ENCODE measurements around the gene LRRC37A2. TPM values are rescaled to one million over a fixed set of nuclear protein-coding genes. Genes with fewer than 3 reads are reported as not detected.
"Not testable (repeated sequence)": the region's sequence is repeated elsewhere in the genome, so short reads cannot be mapped to it uniquely, and the experiment has no call there.

LRRC37A2 gene
- polyA plus RNA-seq (ENCODE audit: insufficient read length), result 26.2 TPM

DNA sequence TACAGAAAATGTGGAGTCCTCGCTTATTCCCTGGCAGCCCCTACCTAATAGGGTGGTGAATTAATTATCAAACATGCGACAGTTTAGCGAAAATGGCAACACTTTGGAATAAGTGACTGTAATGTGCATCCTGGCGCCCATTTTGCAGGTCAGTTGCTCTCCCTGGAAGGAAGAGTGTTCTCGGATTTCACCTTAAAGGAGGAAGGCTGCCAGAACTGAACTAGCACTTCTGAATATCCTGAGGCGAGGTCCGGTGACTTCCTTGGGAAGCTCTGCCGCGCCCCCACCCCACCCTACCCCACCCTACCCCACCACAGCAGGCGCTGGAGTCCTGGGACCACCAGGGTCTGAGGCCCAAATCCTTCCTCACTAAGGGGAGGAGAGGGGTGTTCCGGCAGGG lies at the start of gene LRRC37A2:
Gene LRRC37A2, plus strand, starts transcription at position 301 of the 400 bp plus-strand sequence. CDS start 245 bp downstream, outside the sequence.
- not testable (repeated sequence) for DNase-seq

DNA sequence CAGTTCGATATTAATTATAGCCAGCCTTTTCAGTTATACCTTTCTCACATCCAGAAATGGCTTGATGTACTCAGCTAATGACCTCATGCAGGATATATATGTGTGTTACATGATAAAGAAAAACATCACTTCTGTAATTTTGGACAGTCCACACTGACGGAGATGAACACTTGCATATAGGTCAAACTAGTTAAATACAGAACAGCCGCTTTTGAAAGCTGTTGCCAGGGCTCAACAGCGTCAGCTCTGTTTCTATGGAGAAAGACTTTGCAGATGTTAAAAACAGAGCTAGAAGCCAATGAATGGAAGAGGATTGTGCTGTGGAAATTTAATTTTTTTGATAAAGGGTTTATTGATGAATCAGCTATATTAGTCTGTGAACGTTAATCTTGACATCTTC lies 44.6 kb upstream of the LRRC37A2 start:
- not testable (repeated sequence) for DNase-seq

DNA sequence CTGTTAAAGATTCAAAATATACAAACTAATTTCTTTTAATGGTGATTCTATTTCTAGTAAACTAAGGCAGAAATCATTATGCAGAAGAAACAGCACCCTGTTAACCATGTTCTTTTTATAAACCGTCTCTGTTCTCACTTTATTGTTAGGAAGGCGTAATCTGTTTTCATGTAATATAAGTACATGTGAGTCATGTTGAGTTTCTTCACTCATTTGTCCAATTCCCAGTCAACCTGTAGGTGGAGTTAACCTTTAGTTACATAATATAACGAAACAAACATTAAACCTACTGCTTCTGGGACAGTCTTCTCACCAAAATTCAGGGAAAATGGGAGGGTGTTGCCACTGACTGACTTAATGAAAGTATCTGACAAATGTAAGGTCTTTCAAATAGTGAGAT lies 37.8 kb upstream of the LRRC37A2 start:
- DNase-seq, result not testable (repeated sequence)

DNA sequence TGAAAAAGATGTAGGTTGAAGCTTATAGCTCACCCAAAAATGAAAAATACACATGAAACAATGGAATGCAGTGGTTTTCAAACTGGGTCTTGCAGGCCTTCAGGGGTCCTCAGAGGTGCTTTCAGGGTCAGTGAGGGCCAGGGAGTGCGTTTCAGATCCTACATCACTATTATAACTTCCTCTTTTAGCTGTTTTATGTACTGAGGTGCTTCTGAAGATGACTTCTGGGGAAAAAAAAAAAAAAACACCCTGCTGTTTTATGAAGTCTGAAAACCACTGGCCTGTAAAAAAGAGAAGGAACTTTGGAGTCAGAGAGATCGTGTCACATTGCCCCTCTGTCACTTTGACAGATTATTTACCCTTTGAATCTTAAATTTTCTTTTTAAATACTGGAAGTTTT lies 36.7 kb upstream of the LRRC37A2 start:
- not testable (repeated sequence) for DNase-seq

DNA sequence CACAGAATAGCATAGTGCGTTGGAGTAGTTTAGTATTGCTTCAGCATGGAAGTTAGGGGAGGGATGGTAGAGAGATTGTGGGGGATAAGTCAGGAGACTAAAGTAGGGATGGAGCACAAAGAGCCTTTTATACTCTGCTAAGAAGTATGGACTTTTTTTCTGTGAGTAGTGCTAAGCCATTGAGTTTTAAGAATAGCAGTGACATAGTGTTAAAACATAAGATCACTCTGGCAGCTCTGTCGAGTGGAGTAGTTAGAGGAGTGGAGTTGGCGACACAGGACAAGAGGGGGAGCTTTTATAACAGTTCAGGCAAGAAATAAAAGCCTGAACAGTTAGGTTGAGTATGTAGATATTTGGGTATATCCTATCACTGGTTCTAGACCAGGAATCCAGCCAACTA lies 33.4 kb upstream of the LRRC37A2 start:
- not testable (repeated sequence) for DNase-seq

DNA sequence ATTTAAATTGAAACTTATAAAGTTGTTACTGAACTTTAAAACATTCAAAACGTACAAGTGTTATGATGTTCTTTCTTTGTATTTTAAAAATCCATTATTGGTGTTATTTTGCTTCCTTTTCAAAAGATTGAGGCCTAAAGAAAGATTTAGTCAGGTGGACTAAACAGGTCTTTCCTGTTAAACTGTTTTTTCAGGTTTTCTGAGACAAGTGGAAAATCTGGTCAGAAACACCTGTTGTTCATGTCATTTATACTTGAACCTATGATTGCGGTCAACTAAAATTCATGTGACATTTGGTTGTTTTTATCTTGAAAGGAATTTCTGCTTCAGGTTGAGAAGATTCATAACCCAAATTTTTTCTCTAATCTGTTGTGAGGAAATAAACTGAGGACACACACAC lies 31.0 kb upstream of the LRRC37A2 start:
- DNase-seq, result not testable (repeated sequence)

DNA sequence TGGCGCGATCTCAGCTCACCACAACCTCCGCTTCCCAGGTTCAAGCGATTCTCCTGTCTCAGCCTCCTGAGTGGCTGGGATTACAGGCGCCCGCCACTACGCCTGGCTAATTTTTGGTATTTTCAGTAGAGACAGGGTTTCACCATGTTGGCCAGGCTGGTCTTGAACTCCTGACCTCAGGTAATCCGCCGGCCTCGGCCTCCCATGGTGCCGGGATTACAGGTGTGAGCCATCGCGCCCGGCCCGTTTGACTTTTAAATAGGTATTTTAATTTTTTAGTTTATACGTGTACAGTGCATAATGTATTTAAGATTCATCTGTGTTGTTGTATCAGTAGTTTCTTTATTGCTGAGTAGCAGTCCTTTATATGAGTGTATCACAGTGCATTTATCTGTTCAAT lies 20.2 kb upstream of the LRRC37A2 start:
- not testable (repeated sequence) for DNase-seq

DNA sequence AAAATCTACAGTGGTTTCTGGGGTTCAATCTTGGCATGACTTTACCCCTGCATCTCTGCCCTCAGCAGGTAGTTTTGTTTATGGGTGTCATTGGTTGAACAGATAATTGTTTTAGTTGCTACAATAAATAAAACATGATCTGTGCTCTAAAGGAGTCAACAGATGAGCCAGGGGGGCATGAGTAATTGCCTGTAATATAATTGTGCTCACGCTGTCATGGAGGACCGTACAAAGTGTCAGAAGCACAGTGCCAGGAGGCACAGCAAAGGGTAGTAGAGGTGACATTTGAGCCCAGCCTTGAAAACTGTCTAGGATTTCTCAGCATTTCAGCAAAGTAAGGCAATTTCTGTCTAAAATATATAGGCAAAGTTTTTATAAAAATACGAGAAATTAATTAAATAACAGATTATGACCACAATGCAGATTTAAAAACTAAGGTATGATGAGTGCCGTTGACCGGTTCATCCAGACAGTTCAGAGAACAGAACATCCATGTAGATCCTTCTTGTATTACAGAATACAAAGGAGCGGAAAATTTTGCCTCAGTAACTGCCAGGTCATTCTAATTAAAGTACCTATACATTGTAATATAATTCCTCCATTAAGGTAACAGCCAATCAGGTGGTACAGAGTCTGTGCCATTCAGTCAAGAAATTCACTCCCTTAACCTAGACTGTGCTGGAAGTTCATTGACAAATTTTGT lies 12.7 kb upstream of the LRRC37A2 start:
- DNase-seq, result not testable (repeated sequence)

DNA sequence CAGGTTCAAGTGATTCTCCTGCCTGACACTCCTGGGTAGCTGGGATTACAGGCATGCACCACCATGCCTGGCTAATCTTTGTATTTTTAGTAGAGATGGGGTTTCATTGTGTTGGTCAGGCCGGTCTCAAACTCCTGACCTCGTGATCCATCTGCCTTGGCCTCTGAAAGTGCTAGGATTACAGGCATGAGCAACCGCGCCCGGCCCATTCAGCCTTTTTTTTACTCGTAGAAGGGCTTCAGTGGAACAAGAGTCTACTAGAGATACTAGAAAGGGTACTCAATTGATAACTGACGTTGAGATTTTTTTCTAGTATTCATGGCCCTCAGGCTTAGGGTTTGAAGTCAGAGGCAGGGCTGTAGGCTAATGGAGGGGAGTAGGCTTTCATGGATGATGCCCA lies 6.4 kb upstream of the LRRC37A2 start:
- not testable (repeated sequence) for DNase-seq

DNA sequence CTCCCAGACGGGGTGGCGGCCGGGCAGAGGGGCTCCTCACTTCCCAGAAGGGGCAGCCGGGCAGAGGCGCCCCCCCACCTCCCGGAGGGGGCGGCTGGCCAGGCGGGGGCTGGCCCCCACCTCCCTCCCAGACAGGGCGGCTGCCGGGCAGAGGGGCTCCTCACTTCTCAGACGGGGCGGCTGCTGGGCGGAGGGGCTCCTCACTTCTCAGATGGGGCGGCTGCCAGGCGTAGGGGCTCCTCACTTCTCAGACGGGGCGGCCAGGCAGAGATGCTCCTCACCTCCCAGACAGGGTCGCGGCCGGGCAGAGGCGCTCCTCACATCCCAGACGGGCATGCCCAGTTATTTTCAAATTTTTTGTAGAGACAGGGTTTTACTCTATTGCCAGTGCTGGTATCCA lies 22.4 kb downstream of the LRRC37A2 start:
- DNase-seq, result not testable (repeated sequence)

DNA sequence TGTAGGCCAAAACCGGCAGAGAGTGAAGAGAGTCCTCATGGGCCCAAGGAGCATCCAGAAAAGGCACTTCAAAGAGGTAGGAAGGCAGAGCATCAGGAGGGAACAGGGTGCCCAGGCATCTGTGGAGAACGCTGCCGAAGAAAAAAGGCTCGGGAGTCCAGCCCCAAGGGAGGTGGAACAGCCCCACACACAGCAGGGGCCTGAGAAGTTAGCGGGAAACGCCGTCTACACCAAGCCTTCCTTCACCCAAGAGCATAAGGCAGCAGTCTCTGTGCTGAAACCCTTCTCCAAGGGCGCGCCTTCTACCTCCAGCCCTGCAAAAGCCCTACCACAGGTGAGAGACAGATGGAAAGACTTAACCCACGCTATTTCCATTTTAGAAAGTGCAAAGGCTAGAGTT lies 36.3 kb downstream of the LRRC37A2 start:
- not testable (repeated sequence) for DNase-seq

DNA sequence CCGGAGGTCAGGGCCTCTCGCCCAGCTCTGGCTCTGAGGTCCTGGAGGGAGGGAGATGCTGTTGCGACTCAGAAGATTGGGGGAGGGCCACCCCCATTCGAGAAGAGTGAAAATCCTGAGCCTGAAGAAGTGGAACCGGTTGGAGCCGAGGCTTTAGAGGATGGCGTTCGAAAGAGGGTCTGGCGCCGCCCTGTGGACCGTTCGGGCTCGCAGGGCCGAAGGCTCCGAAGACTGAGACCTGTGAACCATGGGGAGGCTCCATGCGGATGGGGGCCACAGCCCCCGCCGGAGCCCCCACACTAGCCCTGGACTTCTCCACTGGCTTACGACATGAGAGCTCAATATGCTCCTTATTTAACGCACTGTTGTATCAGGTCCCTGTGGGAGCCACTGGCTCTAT lies 46.9 kb downstream of the LRRC37A2 start:
- DNase-seq, result not testable (repeated sequence)

DNA sequence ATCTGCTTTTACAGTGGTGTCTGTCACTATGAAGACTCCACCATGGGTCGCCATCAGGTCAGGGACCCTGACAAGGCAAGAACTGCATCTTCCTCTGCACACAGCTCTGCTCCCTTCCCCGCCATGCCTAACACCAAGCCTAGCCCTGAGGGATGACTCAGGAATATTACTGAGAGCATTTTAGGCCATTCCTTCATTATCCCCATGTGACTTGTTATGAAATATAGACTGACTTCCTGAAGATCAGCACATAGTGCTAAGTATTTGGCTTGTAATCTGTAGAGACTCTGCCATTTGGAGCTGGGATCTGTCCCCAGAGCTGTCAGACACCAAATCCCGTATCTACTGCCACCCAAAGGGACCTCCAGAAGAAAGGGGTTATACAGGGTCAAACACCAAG lies 47.8 kb downstream of the LRRC37A2 start:
- DNase-seq, result not testable (repeated sequence)

DNA sequence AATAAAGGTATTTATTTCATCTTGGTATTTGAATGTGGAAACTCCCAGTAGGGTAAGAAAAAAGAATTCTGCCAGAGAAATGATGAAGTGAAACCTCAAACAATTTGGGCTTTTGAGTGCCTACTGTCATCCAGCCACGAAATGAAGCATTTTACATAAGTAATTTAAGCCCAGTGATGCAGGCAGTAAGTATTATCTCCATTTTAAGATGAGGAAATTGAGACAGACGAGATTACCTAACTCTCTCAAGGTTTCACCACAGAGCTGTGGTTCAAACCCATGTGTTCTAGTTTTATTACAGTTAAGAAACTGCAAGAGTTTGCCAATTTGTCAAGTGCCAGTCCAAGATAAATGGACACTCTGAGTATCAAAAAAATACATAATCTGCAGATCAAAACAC lies 54.0 kb downstream of the LRRC37A2 start:
- DNase-seq, result not testable (repeated sequence)

DNA sequence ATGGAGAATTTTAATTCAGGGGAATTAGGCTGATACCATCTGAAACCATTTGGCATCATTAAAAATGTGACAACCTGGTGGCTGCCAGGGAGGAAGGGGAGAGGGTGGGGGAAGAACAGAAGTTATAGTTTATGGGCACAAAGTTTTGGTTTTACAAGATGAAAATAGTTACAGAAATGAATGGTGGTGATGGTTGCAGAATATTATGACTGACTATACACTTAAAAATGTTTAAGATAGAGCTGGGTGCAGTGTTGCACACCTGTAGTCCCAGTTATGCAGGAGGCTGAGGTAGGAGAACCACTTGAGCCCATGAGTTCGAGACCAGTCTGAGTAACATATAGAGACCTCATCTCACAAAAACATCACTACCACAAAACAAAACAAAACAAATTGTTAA lies 54.7 kb downstream of the LRRC37A2 start:
- not testable (repeated sequence) for DNase-seq

DNA sequence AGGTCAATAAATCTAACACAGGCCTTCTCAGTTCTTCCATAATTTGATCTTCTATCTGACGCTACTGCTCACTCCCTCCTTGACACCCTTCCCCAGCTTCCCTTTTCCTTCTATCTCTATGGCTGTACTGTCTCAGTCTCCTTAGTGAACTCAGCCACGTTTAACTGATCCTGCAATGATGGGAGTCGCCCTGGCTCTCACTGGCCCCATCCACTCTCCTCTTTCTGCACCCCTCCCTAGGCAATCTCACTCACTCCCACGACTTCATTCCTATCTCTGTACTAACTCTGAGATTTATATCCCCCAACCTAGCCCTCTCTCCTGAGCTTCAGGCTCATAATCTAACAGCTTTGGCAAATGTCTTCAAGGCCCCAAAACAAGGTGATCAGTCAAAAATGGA lies 59.5 kb downstream of the LRRC37A2 start:
- DNase-seq, result not testable (repeated sequence)

DNA sequence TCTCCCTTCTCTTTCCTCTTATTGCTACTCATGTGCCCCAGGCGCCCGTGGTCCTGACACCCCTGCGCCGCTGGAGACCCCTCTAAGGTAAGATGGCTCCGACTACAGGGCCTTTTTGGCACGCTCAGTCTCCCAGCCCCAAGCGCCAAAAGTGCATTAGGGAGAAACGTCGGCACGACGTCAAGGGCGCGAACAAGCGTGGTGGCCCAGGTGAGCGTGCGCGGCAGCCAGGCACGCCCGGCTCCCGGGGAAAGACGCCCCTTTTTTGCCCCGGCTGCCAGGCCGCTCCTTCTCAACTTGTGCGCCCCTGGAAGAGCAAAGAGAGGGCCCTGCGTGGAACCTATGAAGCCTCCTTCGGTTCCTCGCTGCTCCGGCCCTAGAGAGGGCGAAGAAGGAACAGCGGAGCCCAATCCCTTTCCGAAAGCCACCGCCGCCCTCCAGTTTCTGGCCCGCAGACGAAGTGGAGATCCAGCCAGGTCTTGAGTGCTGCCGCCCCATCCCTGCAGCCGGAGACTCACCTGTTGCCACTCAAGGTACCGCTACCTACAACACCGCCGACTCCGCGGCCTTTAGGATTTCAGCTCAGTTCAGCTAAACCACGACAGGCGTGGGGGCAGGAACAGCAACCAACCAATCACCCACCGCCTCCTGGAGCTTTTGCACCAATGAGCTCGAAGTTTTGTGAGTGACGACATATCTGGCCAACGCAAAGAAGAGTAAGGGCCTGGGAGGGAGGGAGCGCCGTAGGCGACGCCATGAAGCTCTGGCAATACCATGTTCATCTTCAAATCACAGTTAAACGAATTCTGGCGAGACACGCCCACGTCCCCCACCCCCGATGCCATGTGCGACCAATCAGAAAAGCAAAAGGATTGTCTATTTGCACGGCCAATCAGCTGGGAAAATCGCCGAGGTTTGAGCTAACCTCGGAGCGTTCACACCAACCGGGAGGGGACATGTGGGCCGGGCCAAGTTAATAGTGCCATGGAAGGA lies 67.1 kb downstream of the LRRC37A2 start, which contains the start of gene ARL17A:
Gene ARL17A, minus strand, starts transcription at position 609 of the 993 bp plus-strand sequence. CDS start 3,369 bp downstream, outside the sequence.
- not testable (repeated sequence) for DNase-seq

DNA sequence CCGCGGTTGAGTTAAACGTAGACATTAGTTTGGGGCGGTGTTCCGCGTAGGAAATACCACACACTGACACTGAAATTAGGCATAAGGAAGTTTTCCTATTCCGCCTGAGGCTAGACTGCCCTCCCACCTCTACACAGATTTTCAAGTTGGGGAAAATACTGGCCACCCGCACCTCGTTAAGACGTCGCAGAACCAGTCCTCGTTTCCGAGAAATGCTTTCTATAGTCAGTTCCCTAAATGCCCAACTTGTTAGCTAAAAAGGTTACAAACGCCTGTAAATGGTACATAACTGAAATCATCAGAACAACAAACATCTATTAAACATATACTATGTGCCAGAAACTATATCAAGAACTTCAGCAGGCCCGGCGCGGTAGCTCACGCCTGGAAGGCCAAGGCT lies 67.8 kb downstream of the LRRC37A2 start:
- not testable (repeated sequence) for DNase-seq

DNA sequence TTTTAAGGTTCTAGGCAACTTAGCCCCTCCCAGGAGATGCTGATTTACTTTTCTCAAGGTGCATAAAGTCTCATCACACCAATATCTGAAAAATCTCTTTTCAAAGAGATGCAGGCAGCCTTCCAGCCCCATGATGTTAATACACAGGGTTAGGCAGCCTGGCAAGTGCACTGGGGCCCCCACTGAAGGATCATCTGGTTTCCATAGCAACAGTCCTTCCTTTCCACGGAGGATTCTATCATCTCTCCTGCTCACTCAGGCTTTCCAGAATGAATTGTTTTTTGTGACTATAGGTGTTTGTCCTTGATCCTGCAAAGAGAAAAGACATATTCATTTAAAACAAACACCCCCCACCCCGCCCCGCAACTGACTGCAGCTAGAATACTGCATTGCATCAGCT lies 73.2 kb downstream of the LRRC37A2 start:
- DNase-seq, result not testable (repeated sequence)

DNA sequence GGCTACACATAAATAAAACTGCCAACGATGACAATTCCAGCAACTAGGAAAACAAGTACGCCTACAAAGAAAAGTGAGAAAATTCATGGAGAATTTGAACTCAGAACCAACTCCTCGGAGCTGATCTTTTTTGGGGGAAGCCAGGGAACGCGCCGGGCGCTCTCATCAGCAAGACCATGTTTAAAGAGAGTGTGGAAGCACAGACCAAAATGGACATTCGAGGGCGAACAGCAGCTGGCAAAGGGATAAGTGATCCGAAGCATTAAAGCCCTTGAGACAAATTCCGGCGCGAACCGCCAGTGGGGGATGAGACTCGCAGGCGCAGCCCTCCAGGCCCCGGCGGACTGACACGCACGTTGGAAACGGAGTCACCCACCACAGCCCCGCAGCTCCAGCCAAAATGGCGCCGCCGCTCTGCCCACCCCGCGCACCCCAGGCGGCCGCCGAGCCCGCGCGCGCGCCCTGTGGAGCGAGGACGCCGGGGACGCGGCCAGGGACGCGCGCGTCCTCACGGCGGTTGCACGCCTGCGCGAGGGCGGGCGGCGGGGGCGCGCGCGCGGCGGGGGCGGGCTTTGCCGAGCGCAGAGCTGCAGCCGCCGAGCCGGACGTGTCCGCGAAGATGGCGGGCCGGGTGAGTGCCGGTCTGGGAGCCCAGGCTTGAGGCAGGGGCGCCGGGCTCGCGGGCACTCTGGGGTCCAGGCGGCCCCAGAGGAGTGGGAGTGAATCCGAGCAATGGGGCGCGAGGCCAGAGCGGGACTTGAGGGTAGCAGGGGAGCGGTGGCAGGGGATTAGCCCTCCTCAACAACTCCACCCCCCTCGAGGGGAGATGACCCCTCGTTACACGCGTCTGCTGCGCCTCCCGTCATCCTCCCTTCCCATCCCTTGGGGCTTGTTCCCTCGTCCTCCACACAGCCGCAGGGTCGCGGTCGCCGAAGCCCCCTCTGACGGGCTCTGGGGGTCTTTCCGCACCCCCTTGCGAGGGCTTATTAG lies 78.2 kb downstream of the LRRC37A2 start, which contains the start of gene NSF:
Gene NSF, plus strand, starts transcription at position 513 of the 990 bp plus-strand sequence. Its CDS starts 107 bp downstream, at position 620.
- DNase-seq, result not testable (repeated sequence)

DNA sequence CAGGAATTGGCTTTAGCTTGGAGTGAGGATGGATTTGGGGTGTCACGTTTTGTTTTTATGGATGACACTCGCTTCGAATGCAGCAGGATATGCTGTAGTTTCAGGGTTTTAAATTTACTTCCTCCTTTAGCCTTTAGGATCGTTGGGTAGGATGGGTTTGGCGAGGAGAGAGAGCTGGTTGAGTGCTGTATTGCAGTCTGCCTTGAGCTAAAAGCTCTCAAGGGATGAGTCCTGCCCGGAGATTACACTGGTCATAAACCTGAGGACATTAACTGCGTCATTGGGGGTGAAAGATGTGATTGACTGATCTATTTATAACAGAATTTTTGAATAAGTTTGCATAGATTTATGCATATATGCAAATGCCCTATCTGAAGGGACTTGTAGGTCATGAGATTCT lies 79.1 kb downstream of the LRRC37A2 start:
- DNase-seq, result not testable (repeated sequence)

All from hindlimb muscle (tissue), 1 donor.